GM21367 (cell line): Measurements from ENCODE around the gene ATP10B.

ENCODE experiments used
- ATAC-seq: cut with Tn5 transposase; IDR thresholded peaks from one replicate; pipeline ENCODE4 v1.9.1; 2021; ENCODE audit not compliant: unreplicated experiment

ATP10B gene

DNA sequence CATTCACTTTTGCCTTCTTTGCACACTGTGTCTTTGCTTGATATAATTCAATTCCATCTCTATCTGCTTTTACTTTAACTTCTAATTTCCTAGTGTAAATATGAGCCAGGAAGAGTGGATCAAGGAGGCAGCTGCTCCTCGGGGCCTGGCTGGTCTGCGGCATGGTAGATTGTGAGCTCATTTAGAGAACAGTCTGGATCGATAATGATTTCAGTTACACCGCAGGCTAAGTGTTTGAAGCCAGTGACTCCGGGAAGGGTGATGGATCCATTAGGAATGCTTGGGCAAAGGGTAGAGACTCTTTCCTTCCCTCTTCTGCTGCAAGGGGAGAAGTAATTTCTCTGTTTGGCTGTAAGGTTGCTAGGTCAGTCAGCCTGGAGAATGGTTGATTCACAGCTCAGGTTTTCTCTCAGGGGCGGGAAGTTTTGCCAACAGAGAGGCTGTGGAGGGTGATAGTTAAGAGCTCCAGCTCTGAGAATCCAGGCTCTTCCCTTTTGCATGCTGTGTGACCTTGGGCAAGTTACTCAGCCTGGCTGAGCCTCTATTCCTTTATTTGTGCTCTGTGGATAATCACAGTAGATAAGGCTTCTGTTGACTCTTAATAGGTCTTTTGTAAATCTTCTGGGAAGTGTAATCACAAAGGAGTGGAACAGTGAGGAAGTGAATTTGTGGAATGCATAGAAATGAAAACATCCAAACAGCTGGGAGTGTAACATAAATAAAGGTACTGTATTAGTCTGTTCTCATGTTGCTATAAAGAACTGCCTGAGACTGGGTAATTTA, 331.2 kb downstream of the ATP10B start:
- ATAC-seq, result no peak

DNA sequence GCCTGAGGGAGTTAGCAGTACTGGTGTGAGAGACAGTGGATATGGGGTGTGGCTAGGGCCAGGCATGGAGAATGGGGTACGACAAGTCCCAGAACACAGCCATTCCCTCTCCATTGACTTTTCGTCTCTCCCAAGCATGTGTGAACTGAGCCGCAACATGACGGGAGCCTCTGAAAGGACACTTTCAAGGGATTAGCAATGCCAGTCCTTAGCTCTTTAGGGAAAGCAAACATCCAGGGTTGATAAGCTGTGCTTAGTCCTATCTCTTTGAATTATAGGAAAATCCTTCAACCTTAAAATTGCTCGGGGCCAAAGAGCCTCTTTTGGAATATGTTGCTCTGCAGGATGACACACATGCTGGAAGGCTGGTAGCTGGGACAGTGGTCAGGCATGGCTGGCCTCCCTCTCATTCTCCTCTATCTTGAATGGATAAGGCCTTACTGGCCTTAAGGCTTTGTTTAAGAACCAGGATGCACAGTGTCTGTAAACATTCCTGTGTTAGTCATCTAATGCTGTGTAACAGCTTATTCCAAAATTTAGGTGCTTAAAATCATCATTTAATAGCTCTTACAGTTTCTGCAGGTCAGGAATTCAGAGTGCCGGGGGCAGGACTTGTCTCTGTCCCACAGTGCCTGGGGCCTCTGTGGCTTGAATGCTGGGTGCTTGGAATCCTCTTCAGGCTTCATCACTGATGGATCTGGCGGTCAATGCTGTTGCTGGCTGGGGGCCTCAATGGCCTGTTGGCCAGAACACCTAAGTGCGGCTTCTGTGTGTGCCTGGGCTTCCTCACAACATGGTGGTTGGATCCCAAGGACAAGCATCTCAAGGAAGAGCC, 335.1 kb downstream of the ATP10B start:
- no peak for ATAC-seq

DNA sequence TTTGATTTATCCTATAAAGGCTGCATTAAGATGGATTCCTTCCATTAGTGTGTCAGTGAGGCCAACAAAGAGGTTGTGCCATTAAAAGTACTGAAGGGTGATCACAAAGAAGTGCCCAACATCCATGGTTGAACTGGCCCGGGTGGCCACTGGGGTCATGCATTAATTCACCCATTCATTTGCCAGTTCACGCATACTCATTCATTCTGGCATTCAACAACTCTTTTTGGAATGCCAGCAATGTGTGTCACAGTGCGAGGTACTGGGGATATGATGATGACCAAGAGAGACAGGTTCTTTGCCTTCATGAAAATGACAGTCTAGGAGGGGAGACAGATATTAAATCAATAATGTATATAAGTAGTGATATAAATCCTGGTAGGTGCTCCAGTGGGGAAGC, 337.1 kb downstream of the ATP10B start:
- no peak for ATAC-seq

DNA sequence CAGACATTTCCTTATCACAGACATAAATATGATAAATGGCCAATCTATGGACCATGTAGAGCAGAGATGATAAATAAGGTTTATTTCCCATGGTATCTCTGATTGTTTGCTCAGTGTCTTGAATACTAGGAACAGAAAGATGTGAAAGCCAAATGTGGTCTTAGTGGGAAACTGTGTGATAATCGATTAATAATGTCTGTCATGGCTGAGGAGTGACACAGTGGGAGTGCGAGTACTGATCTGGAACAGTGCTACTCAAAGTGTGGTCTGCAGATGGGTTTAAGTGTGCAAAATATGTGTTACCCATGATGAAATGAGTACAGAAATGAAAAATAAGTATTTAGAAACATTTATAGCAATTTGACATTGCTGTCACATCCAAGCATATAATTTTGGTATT, 337.8 kb downstream of the ATP10B start:
- ATAC-seq, result no peak

DNA sequence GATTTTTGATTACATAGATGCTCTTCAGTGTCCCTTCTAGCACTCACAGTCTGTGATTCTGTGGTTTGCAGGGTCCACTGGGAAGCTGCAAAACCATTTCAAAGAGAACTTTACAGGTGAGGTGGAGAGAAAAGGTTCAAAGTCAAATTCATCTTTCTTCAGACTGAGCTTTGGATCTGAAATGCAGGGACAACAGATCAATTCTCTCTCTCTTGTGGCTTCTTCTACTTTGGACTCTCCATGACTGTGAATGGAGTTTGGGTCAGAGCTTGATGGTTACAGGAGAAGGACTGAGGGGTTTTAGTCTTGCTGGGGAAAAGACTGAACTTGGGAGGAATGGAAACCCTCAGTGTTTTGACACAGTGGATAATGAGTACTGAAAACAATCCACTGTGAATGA, 338.5 kb downstream of the ATP10B start:
- no peak for ATAC-seq
